ENCODE data around the gene AHDC1.
A peak's percentile ranks its signal among the peaks of the same experiment; 100 is the strongest.
"Not testable (repeated sequence)": the region's sequence is repeated elsewhere in the genome, so short reads cannot be mapped to it uniquely, and the experiment has no call there.

Gene AHDC1

DNA sequence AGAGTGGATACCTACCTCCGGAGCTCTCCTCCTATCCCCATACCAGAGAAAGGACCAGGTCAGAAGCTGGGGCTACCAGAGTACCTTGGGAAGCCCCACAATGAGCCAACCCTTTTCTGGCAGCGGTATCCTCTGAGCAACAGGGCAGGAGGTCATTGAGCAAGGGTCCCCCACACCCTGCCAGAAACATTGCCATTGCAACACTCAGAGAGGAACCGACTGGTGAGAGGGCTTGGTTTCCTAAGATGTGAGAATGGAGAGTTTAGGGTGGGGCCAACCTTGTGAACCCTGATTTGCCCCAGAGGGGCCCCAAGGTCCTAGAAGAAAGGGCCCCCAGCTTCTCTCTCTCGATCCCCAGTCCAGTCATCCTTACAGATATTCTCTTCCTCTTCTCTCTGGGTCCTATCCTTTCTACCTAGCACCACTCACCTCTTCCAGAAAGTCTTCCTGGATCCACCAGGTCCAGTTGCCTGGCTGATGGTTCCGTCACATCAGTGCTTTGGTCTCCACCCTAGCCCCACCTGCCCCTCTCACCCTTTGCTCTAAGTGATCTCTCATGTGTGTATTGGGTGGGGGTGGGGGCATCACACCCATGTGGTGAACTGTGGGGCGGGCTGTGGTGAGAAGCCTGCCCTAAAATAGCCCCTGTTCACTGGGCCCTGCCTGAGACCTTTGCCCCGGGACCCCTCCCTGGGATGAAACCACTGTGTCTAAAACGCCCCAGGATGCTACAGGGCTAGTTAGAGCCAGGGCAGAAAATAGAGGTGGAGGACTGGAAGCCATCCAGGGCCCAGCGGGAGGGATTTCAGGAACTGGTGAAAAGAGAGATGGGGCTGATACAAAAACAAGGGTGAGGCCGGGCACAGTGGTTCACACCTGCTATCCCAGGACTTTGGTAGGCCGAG, 22.3 kb upstream of the AHDC1 start:
- DNase-seq, result no peak
- Mint-ChIP-seq H3K36me3 (peaks cover 0 to 4% of the 10 kb centered on the region in 2 donors), H3K27me3 (no peaks in the 10 kb centered on the region), H3K9me3 (no peaks in the 10 kb centered on the region), H3K4me1 (peaks cover 39% of the 10 kb centered on the region in 2 donors), H3K27ac (no peak overlapping the region), H3K4me3 (no peak overlapping the region)
- ATAC-seq (replicated peaks), result peak; percentile 7 to 27

DNA sequence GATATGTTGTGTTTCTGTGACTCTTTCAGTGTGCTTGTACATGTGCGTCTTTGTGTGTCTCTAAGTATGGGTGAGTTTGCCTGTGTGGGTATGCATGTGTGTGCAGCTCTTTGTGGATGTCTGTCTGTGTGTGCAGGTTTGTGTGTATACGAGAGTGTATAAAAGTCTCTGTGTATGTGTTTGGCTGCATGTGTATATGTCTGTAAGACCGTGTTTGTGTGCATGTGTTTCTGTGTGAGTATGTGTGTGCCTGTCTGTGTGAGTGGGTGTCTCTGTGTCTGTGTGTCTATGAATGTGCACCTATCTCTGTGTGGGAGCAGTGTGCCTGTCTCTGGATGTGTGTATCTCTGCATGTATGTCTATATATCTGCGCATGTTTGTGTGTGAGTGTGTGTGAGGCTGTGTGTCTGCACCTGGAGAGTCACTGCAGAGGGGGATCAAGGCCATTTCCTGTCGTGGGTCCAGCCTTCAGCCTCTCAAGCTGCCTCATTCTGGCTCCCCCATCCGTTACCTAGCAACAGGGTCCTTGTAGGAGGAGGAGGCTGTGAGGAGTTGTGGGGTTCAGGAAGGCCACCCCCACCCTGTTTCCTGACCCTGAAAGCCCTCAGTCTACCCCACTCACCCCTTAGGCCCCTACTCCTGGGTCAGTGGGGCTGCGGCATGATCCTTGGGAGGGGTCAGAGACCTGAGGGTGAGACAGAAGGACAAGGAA, 20.7 kb upstream of the AHDC1 start:
- Mint-ChIP-seq H3K36me3 (peaks cover 2 to 4% of the 10 kb centered on the region in 2 donors), H3K4me1 (peaks cover 28 to 29% of the 10 kb centered on the region in 2 donors), H3K27me3 (no peaks in the 10 kb centered on the region), H3K4me3 (no peak overlapping the region), H3K27ac (no peak overlapping the region), H3K9me3 (no peaks in the 10 kb centered on the region)
- ATAC-seq (replicated peaks), result peak; percentile 7 to 8
- no peak for DNase-seq

DNA sequence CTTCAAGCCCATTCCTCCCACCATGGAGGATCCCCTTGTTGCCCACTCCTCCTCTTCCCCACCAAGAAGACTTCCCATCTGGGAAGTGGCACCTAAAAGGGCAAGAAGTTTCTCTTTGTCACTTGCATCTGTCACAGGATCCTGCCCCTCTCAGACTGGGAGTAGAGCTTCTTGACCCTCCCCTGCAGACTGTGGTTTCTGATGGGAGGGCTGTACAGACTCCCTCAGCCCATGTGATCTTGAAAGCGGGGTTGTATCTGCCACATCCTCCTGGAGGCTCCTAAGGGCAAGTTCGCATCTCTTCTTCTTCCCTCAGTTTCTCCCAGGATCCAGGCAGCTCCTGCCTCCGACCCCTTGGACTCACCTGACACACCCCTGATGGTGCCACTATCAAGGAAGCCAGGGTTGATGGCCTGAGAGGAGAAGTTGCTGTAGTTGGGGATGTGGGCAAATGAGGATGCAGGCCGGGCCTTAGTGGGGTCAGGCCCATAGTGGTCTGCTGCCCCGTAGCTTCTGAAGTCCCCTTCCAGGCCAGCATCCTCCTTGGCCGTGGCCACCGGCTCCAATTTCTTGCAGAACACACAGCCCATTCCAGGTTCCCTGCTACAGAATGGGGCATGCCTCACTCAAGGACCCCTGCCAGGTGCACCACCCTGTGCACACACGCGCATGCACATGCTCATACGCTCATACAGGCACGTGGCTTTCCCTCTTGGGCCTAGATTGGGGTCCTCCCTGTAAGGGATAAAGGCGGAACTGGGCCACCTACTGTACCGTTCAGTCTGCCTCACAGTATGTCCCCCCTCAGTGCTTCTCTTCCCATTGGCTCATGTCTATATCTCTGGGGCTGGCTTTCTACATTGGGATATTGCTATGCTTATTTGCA, 19.6 kb upstream of the AHDC1 start:
- Mint-ChIP-seq H3K36me3 (peaks cover 5 to 9% of the 10 kb centered on the region in 2 donors), H3K9me3 (no peaks in the 10 kb centered on the region), H3K27ac (peak overlapping the region; percentile 87), H3K4me1 (peaks cover 25 to 27% of the 10 kb centered on the region in 2 donors), H3K27me3 (no peaks in the 10 kb centered on the region), H3K4me3 (no peak overlapping the region)
- DNase-seq (no peak), ATAC-seq (replicated peaks) (no peak)

DNA sequence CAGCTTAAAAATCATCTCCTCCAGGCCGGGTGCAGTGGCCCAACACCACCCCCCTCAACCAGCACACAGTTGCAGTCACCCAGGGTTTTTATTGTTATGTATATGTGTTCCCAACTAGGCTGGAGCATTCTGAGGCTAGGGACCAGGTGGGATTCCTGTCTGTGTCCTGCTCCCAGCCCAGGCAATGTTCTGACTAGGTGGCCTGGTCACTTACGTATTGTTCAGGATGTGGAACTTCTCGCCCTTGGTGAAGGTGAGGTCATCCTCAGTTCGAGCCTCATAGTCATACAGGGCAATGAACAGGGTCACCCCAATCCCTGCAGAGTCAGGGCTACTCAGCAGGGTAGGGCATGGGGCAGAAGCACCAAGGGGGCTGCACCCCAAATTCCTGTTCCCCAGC, 18.9 kb upstream of the AHDC1 start:
- Mint-ChIP-seq H3K4me3 (no peak overlapping the region), H3K9me3 (no peaks in the 10 kb centered on the region)

DNA sequence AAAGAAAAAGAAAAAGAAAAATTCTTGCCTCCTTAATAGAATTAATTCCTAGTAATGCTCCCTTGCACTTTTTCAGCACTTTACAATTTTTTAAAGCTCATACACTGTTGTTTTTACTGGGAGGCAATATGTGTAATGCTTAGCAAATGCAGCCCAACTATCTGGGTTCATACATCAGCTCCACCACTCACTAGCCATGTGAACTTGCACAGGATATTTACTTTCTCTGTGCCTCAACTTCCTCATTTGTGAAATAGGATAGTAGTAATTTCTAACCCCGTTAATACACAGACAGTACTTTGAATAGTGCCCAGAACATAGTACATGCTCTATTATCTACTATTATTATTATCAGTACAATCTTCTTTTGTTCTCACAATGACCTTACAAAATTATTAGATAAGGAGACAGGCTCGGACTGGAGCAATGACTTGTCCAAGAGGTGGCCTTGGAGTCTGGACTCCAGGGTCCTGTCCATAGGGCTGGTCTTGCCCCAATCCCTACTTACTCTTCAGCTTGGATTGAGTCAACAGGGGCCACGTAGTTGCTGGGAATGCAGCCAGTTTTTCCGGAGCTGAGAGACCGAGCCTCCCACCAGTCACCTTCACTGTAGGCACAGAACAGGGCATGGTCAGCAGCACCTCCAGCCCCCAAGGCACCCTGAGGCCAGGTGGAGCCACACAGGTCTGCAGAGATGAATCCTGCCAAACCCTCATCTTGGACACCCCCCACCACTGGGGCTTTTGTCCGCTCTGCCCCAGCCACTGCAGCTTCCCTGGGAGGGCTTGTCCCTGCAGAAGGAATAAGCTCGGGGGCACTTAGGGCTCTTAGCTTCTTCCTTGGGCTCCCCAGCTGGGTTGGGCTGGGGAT, 17.3 kb upstream of the AHDC1 start:
- Mint-ChIP-seq H3K4me3 (no peak overlapping the region), H3K27me3 (no peaks in the 10 kb centered on the region), H3K27ac (no peak overlapping the region), H3K4me1 (peaks cover 30 to 41% of the 10 kb centered on the region in 2 donors), H3K36me3 (peaks cover 15 to 23% of the 10 kb centered on the region in 2 donors), H3K9me3 (no peaks in the 10 kb centered on the region)
- DNase-seq (no peak), ATAC-seq (replicated peaks) (no peak)

More for the DNA sequence above, 18.9 kb upstream of the AHDC1 start:
- peaks cover 27 to 28% of the 10 kb centered on the region in 2 donors for H3K4me1 Mint-ChIP-seq
- no peaks in the 10 kb centered on the region for H3K27me3 Mint-ChIP-seq
- peak overlapping the region; percentile 87 for H3K27ac Mint-ChIP-seq
- peaks cover 5 to 12% of the 10 kb centered on the region in 2 donors for H3K36me3 Mint-ChIP-seq
- ATAC-seq (replicated peaks) (no peak), DNase-seq (no peak)

DNA sequence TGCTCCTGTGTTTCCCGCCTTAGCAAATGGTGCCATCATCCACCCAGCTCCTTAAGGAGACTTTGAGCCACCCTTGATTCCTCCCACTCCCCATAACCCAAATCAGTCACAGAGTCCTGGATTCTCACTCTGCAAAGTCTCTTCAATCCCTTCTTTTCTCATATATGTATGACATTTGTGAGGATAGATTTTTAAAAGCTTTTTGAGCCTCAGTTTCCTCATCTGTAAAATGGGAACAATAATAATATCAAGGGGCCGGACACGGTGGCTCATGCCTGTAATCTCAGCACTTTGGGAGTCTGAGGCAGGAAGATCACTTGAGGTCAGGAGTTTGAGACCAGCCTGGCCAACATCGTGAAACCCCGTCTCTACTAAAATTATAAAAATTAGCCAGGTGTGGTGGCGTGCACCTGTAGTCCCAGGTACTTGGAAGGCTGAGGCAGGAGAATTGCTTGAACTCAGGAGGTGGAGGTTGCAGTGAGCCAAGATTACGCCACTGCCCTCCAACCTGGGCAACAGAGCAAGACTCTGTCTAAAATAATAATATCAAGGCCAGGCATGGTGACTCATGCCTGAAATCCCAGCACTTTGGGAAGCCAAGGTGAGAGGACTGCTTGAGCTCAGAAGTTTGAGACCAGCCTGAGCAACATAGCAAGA, 16.0 kb upstream of the AHDC1 start:
- not testable (repeated sequence) for H3K9me3 Mint-ChIP-seq; ATAC-seq (replicated peaks); H3K4me3 Mint-ChIP-seq; DNase-seq; H3K27me3 Mint-ChIP-seq; H3K27ac Mint-ChIP-seq
- Mint-ChIP-seq H3K36me3 (peaks cover 21 to 28% of the 10 kb centered on the region in 2 donors), H3K4me1 (peaks cover 32 to 47% of the 10 kb centered on the region in 2 donors)

DNA sequence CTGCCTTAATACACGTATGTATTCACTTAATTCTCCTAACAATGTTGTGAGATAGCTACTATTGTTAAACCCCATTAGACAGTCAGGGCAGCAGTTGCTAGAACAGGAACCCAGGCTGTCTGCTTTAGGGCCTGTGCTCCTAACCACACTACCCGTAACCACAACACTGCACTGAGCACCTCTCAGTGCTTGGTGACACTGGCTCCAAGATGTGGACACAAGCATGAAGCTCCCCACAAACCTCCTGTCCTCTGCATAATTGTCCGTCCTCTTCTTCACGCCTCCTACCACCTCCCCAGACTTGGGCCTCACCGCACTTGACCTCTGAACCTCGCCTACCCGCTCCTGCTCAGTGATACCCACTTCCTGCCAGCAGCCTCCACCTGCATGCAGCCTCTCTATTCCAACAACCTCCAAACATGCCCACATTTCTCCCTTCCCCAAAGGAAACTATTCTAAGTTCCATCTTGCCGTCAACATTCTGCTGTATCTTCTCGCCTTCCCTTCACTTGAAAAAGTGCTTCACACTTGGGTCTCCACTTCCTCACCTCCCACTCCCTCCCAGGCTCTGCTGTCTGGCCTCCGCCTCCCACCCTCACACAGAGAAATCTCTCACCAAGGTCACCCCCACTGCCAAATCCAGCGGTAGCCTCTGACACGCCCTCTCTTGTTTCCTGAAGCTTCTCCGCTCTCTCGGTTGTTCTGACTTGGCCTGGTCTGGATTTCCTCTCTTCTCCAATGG, 14.6 kb upstream of the AHDC1 start:
- Mint-ChIP-seq H3K4me1 (peaks cover 33 to 47% of the 10 kb centered on the region in 2 donors), H3K27me3 (no peaks in the 10 kb centered on the region), H3K27ac (no peak overlapping the region), H3K36me3 (peaks cover 21 to 28% of the 10 kb centered on the region in 2 donors), H3K4me3 (no peak overlapping the region), H3K9me3 (no peaks in the 10 kb centered on the region)
- DNase-seq, result no peak
- ATAC-seq (replicated peaks), result peak; percentile 90 to 91

DNA sequence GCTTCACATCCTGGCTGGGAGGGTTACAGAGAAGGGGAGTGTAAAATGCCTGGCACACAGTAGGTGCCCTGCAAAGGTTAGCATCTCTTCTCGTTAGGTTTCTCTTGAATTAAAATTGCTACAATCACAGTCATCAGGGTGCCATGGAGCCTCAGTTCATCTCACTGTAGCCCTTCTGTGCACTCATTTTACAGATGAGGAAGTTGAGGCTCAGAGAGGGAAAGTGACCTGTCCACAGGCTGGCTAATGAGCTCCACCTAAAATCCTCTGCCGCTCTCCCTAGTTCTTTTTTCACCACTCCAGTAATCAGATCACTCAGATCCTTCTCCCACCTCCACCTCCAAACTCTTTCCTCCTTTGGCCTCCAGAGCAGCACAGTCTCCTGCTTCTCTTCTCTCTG, 13.5 kb upstream of the AHDC1 start:
- ATAC-seq (replicated peaks) (no peak), DNase-seq (no peak)
- Mint-ChIP-seq H3K27ac (peak overlapping the region; percentile 80), H3K27me3 (no peaks in the 10 kb centered on the region), H3K4me1 (peaks cover 28 to 49% of the 10 kb centered on the region in 2 donors), H3K4me3 (no peak overlapping the region), H3K9me3 (no peaks in the 10 kb centered on the region), H3K36me3 (peaks cover 21 to 29% of the 10 kb centered on the region in 2 donors)

DNA sequence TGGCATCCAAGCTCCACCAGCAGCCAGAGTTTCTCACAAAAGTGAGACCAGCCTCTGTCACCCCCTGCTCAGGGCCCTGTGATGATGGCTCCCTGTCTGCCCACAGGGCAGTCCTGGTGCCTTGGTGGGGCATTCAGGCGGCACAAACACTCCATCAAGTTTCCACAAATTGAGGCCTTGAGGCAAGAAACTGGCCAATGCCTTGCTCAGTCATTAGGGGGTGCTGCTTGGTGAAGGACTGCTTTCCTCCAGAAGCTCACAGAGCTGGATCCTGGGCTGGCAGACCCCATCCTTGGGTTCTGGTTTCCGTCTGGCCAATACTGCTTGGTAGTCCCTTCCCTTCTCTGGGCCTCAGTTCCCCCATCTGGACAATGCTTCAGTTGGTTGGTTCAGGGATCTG, 12.5 kb upstream of the AHDC1 start:
- peaks cover 29 to 51% of the 10 kb centered on the region in 2 donors for H3K4me1 Mint-ChIP-seq
- H3K27me3 Mint-ChIP-seq, result no peaks in the 10 kb centered on the region
- DNase-seq, result no peak
- no peak for ATAC-seq (replicated peaks)
- H3K27ac Mint-ChIP-seq, result peak overlapping the region; percentile 49
- no peaks in the 10 kb centered on the region for H3K9me3 Mint-ChIP-seq
- peaks cover 25 to 36% of the 10 kb centered on the region in 2 donors for H3K36me3 Mint-ChIP-seq
- H3K4me3 Mint-ChIP-seq, result no peak overlapping the region

DNA sequence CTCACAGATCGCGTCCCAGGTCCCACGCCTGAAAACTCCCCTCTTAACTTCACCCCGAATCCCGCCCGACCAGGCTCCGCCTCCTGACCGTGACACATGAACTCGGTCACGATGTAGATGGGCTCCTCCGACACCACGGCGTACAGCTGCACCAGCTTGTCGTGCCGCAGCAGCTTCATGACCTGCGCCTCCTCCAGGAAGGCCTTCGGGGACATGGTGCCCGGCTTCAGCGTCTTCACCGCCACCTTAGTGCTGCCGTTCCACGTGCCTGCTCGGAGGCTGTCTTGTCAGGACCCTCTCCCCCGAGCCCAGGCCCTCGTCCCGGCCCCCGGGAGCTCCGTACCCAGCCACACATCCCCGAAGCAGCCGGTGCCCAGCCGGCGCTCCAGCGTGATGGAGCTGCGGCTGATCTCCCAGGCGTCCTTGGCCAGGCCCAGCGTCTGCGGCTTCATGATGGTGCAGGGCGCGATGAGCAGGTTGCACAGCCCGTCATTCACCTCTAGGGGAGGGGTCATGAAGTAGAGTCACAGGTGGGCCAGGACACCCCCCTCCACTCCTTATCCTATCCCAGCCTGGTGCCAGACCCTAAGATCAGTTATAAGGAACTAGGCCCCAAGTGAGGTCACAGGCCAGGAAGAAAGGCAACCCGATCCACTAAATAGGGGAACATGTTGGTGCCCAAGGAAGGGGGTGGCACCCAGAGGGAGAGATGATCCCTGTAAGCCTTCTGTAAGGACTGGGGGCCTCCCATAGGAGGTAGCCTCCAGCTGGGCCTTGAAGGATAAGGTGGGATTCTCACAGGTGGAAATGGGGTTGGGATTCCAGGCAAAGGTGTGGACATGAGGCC, 11.6 kb upstream of the AHDC1 start:
- Mint-ChIP-seq H3K36me3 (peaks cover 25 to 36% of the 10 kb centered on the region in 2 donors), H3K9me3 (no peaks in the 10 kb centered on the region), H3K4me1 (peaks cover 33 to 51% of the 10 kb centered on the region in 2 donors), H3K4me3 (no peak overlapping the region), H3K27me3 (no peaks in the 10 kb centered on the region), H3K27ac (no peak overlapping the region)
- ATAC-seq (replicated peaks) (no peak), DNase-seq (no peak)

DNA sequence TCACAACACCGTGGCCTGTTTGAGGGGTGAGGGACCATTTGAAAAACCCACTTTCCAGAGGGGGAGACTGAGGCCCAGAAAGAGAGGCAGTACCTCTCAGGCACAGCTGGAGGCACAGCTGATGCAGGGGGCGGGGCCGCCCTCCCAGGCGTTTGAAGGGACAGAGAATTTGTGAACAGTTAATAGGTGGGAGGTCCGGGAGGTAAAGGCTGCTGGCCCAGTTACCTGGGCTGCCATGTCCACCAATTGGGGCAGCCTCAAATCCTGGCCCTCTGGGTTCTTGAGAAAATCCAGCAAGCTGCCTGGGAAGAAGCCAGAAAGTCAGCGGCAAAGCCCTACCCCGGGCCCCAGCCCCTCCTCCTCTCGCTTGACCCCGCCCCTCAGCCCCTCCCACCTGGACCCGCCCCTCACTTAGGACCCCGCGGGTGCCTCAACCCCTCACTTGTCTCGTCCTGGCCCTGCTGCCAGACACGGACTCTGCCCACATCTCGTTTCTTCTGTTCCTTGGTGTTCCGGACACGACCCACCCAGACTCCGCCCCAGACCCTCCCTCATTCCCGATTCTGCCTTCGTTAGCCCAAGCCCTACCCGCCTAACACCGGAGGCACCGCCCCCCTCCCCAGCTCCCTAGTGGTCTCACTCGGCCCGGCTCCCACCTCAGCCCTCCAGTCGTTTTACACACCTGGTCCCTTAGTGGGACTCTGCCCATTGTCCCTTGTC, 10.8 kb upstream of the AHDC1 start:
- H3K27me3 Mint-ChIP-seq, result no peaks in the 10 kb centered on the region
- no peak overlapping the region for H3K27ac Mint-ChIP-seq
- DNase-seq, result no peak
- no peak overlapping the region for H3K4me3 Mint-ChIP-seq
- ATAC-seq (replicated peaks), result no peak
- peaks cover 24 to 36% of the 10 kb centered on the region in 2 donors for H3K36me3 Mint-ChIP-seq
- peaks cover 33 to 50% of the 10 kb centered on the region in 2 donors for H3K4me1 Mint-ChIP-seq
- H3K9me3 Mint-ChIP-seq, result no peaks in the 10 kb centered on the region
